Measurements from ENCODE around the gene MAP6D1. TPM values are rescaled to one million over a fixed set of nuclear protein-coding genes. Genes with fewer than 3 reads are reported as not detected.
A peak's percentile ranks its signal among the peaks of the same experiment; 100 is the strongest.

MAP6D1 gene
- 3.8 TPM for total RNA-seq

DNA sequence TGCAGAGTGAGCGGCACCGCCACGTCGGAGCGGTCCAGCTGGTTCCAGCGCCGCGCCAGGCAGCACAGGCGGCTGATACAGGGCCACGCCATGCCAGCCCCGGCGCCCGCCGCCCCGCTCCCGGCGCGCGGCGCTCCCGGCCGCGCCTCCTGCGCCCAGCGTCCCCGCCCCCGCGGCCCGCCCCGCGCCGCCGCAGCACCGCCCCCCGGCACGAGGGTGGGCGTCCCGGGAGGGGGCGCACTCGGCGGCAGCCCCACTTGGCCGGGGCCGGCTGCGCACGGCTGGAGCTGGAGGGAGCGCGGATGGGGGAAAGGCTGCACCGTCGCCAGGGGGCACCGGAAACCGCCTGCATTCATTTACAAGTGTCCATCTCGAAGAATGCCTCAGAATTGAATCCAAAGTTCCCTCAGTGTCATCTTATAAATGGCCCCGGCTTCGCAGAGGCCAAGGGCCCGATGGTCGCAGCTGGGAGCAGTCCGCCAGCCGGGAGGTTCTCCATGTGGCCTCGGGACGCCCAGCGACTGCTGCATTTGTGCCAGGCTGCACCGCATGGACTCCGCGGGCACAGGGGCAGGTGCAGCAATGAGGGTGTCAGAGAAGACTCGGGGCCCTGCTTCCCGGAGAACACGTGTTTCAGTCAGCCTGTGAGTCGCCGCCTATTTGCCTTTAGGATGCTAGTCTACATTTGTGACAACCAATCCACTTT, at the start of gene MAP6D1:
Gene MAP6D1 (minus strand): TSS at position 122 of the 706 bp plus-strand sequence. CDS start 30 bp downstream, at position 92.
- Histone ChIP-seq H3K4me3 (ENCODE audit: low read length) (peak within 1 kb of the TSS; percentile 40), H3K4me1 (ENCODE audit: insufficient read depth, low read length) (peaks cover 21% of the 10 kb centered on the region), H3K9me3 (ENCODE audit: low read depth, low read length) (no peaks in the 10 kb centered on the region), H3K27me3 (ENCODE audit: insufficient read depth, low read length) (no peaks in the 10 kb centered on the region)

- Histone ChIP-seq H3K4me1 (ENCODE audit: insufficient read depth, low read length) (peaks cover 63% of the 10 kb centered on the region), H3K4me3 (ENCODE audit: low read length) (no peak overlapping the region), H3K9me3 (ENCODE audit: low read depth, low read length) (no peaks in the 10 kb centered on the region), H3K27me3 (ENCODE audit: insufficient read depth, low read length) (no peaks in the 10 kb centered on the region)
These were observed 48.5 kb upstream of the MAP6D1 start for GRCh38 chr3:183873914-183874313.

- H3K9me3 ChIP-seq (ENCODE audit: low read depth, low read length): no peaks in the 10 kb centered on the region
- H3K27me3 ChIP-seq (ENCODE audit: insufficient read depth, low read length): no peaks in the 10 kb centered on the region
- H3K4me1 ChIP-seq (ENCODE audit: insufficient read depth, low read length): peaks cover 50% of the 10 kb centered on the region
- H3K4me3 ChIP-seq (ENCODE audit: low read length): no peak overlapping the region
These were observed 46.2 kb upstream of the MAP6D1 start for GRCh38 chr3:183871541-183871940.

GRCh38 chr3:183870563-183870962, 45.2 kb upstream of the MAP6D1 start:
- no peaks in the 10 kb centered on the region for H3K9me3 ChIP-seq (ENCODE audit: low read depth, low read length)
- H3K4me1 ChIP-seq (ENCODE audit: insufficient read depth, low read length): peaks cover 41% of the 10 kb centered on the region
- no peaks in the 10 kb centered on the region for H3K27me3 ChIP-seq (ENCODE audit: insufficient read depth, low read length)

GRCh38 chr3:183868796-183869195, 43.4 kb upstream of the MAP6D1 start:
- no peaks in the 10 kb centered on the region for H3K27me3 ChIP-seq (ENCODE audit: insufficient read depth, low read length)
- no peak overlapping the region for H3K4me3 ChIP-seq (ENCODE audit: low read length)
- peaks cover 29% of the 10 kb centered on the region for H3K4me1 ChIP-seq (ENCODE audit: insufficient read depth, low read length)
- no peaks in the 10 kb centered on the region for H3K9me3 ChIP-seq (ENCODE audit: low read depth, low read length)

More at GRCh38 chr3:183870563-183870962, 45.2 kb upstream of the MAP6D1 start:
- H3K4me3 ChIP-seq (ENCODE audit: low read length): no peak overlapping the region

DNA sequence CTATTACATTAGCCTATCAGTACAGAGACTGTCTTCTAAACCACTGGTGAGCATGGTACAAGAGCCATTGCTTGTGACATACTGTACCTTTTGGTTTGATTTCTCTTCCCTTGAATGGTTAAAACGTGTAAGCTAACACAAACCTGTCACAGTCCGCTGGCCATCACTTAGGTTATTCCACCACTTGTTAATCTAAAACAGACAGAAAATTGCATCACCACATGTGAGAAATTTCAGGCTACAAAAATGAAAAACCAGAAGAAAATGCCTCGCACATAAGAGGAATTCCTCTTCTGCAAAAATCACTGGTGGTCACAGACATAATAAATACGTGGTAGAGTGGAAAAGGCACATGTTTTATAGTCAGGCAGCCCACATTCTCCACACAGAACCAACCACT, 37.2 kb upstream of the MAP6D1 start:
- Histone ChIP-seq H3K9me3 (ENCODE audit: low read depth, low read length) (no peaks in the 10 kb centered on the region), H3K27me3 (ENCODE audit: insufficient read depth, low read length) (no peaks in the 10 kb centered on the region)

DNA sequence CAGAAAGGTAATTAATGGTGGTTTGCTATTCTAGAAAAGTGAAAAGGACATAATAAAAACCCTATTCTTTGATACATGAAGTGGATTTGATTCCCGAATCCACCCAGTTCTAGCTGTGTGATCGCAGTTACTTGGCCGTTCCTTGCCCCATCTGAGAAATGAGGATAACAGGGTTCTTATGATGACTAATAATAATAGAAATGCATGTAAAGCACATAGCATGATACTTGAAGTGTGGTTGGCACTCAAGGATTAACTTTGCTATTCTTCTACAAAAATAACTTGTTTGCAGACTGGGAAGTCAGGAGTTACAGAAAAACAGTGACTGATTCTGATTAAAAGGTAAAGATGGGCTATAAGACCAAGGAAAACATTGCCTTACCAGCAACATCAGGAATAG, 32.5 kb upstream of the MAP6D1 start:
- Histone ChIP-seq H3K4me3 (ENCODE audit: low read length) (no peak overlapping the region), H3K27me3 (ENCODE audit: insufficient read depth, low read length) (no peaks in the 10 kb centered on the region), H3K9me3 (ENCODE audit: low read depth, low read length) (no peaks in the 10 kb centered on the region), H3K4me1 (ENCODE audit: insufficient read depth, low read length) (no peaks in the 10 kb centered on the region)

More for the DNA sequence above, 37.2 kb upstream of the MAP6D1 start:
- Histone ChIP-seq H3K4me3 (ENCODE audit: low read length) (no peak overlapping the region), H3K4me1 (ENCODE audit: insufficient read depth, low read length) (no peaks in the 10 kb centered on the region)

DNA sequence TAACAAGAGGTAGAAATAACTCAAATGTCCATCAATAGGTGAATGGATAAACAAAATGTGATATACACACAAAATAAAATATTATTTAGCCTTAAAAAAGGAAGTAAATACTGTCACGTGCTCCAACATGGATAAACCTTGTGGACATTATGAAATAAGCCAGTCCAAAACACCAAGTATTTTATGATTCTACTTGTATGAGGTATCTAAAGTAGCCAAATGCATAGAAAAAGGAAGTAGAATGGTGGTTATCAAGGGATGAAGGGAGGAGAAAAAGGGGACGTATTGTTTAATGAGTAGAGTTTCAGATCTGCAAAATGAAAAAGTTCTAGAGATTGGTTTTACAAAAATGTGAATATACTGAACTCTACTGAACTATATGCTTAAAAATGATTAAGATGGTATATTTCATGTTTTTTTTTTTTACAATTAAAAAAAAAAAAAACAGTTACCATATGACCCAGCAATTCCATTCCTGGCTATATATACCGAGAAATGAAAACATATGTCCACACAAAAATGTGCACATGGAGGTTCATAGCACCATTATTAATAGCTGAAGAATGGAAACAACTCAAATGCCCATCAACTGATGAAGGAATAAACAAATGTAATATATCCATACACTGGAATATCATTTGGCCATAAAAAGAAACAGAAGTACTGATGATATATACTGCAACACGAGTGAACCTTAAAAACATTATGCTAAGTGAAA, 29.1 kb upstream of the MAP6D1 start:
- Histone ChIP-seq H3K9me3 (ENCODE audit: low read depth, low read length) (no peaks in the 10 kb centered on the region), H3K4me3 (ENCODE audit: low read length) (no peak overlapping the region), H3K27me3 (ENCODE audit: insufficient read depth, low read length) (no peaks in the 10 kb centered on the region), H3K4me1 (ENCODE audit: insufficient read depth, low read length) (no peaks in the 10 kb centered on the region)

DNA sequence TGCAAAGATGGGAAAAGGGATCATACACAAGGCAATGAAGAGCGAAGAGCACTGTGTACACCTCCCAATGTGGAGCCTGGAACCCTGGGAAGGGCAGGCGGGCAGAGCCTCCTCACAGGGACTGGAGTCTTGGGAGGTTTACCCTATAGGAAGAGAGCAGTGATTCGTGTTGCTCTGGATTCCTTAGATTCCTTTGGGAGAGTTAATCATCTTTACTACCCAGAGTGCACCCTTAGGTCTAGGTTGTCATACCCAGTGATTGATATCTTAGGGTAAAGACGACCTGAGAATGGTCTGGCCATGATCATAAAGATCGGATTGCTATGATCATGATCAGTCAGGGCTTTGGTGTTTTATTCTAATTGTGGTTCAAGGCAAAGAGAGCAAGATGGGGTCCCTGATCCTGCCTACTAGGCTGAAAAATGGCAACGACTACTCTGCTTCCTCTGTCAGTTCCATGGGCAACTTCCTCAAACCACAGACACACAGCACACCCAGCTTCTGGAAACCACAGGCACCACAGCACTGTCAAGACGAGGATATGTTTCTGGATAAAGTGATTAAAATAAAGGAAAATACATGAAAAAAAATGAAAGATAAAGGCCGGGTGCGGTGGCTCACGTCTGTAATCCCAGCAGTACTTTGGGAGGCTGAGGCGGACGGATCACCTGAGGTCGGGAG, 20.4 kb upstream of the MAP6D1 start:
- H3K4me3 ChIP-seq (ENCODE audit: low read length): no peak overlapping the region
- H3K4me1 ChIP-seq (ENCODE audit: insufficient read depth, low read length): no peaks in the 10 kb centered on the region
- H3K9me3 ChIP-seq (ENCODE audit: low read depth, low read length): no peaks in the 10 kb centered on the region
- H3K27me3 ChIP-seq (ENCODE audit: insufficient read depth, low read length): no peaks in the 10 kb centered on the region

- Histone ChIP-seq H3K4me1 (ENCODE audit: insufficient read depth, low read length) (no peaks in the 10 kb centered on the region), H3K4me3 (ENCODE audit: low read length) (no peak overlapping the region), H3K9me3 (ENCODE audit: low read depth, low read length) (no peaks in the 10 kb centered on the region), H3K27me3 (ENCODE audit: insufficient read depth, low read length) (no peaks in the 10 kb centered on the region)
These were observed 19.7 kb upstream of the MAP6D1 start for GRCh38 chr3:183845090-183845489.

DNA sequence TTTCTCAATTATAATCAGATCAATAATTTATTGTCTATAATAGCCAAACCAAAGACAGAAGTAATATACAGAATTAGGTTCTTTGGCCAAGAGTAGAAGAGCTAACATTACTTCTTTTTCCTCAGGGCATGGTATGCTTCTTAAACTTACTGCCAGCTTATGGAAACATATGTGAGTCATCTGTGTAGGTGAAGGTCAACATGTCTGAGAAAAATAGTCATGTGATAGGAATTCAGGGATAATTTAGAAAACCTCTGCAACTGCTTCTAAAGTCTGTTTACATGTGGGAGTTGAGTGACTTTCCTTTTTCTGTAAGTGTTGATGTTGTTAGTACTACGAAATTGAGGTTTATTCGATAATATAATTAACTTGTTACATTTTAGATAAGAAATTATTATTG, 19.2 kb upstream of the MAP6D1 start:
- Histone ChIP-seq H3K4me1 (ENCODE audit: insufficient read depth, low read length) (no peaks in the 10 kb centered on the region), H3K9me3 (ENCODE audit: low read depth, low read length) (no peaks in the 10 kb centered on the region), H3K4me3 (ENCODE audit: low read length) (no peak overlapping the region), H3K27me3 (ENCODE audit: insufficient read depth, low read length) (no peaks in the 10 kb centered on the region)

DNA sequence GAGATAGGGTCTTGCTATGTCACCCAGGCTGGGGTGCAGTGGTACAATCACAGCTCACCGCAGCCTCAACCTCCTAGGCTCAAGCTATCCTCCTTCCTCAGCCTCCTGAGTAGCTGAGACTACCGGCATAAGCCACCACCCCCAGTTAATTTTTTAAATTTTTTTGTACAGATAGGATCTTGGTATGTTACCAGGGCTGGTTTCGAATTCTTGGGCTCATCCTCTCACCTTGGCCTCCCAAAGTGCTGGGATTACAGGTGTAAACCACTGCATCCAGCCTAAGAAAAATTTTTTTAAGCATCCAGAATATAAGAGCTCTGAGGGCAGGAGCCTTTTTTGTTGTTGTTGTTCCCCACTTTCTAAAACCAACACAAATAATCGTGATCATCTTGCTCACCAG, 14.4 kb upstream of the MAP6D1 start:
- H3K4me3 ChIP-seq (ENCODE audit: low read length): no peak overlapping the region
- no peaks in the 10 kb centered on the region for H3K9me3 ChIP-seq (ENCODE audit: low read depth, low read length)
- H3K4me1 ChIP-seq (ENCODE audit: insufficient read depth, low read length): no peaks in the 10 kb centered on the region
- H3K27me3 ChIP-seq (ENCODE audit: insufficient read depth, low read length): no peaks in the 10 kb centered on the region

GRCh38 chr3:183837894-183838293, 12.5 kb upstream of the MAP6D1 start:
- Histone ChIP-seq H3K4me3 (ENCODE audit: low read length) (no peak overlapping the region), H3K27me3 (ENCODE audit: insufficient read depth, low read length) (no peaks in the 10 kb centered on the region), H3K9me3 (ENCODE audit: low read depth, low read length) (no peaks in the 10 kb centered on the region), H3K4me1 (ENCODE audit: insufficient read depth, low read length) (no peaks in the 10 kb centered on the region)

DNA sequence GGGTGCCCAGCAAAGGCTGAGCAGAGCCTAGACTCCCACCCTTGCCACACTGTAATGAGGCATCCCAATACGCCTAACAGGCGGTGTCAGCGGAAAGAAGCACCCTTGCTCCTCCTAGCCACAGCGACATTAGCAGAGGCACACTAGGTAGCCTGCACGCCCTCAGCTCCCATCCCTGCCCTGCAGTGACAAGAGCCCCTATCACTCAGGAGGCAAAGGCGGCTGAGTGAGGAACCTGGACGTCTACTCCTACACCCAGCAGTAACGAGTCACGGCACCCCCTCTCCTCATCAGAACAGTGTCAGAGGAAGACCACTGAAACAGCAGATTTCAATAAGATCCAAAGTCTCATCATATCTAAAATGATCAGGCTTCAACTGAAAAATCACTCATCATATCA, 12.0 kb upstream of the MAP6D1 start:
- no peaks in the 10 kb centered on the region for H3K27me3 ChIP-seq (ENCODE audit: insufficient read depth, low read length)
- H3K9me3 ChIP-seq (ENCODE audit: low read depth, low read length): no peaks in the 10 kb centered on the region
- no peak overlapping the region for H3K4me3 ChIP-seq (ENCODE audit: low read length)
- no peaks in the 10 kb centered on the region for H3K4me1 ChIP-seq (ENCODE audit: insufficient read depth, low read length)

GRCh38 chr3:183833516-183833915, 8.1 kb upstream of the MAP6D1 start:
- Histone ChIP-seq H3K27me3 (ENCODE audit: insufficient read depth, low read length) (no peaks in the 10 kb centered on the region), H3K9me3 (ENCODE audit: low read depth, low read length) (no peaks in the 10 kb centered on the region), H3K4me3 (ENCODE audit: low read length) (no peak overlapping the region), H3K4me1 (ENCODE audit: insufficient read depth, low read length) (no peaks in the 10 kb centered on the region)

Measured in mononuclear cell (primary cell).